GM12892 (cell line): Measurements from ENCODE around the gene ADAMTS12.
"Not testable (repeated sequence)": the region's sequence is repeated elsewhere in the genome, so short reads cannot be mapped to it uniquely, and the experiment has no call there.

Source experiments
- DNase-seq: peaks from one replicate; pipeline ENCODE4 v3.0.0; 2011; ENCODE audit not compliant: insufficient read length
- FAIRE-seq: peaks from 2 replicates; lab custom pipeline; 2011; peaks lifted over from hg19 to GRCh38; lab: Jason Lieb, UNC
- POLR2A ChIP-seq: IDR thresholded peaks from 2 replicates; pipeline ENCODE4 v1.6.1; 2011; ENCODE audit warnings: low read depth, low read length, control low read depth
- POLR2AphosphoS5 ChIP-seq: IDR thresholded peaks from 2 replicates; pipeline ENCODE4 v1.6.1; 2011; ENCODE audit warnings: low read depth, low read length, control low read depth
- TAF1 ChIP-seq: IDR thresholded peaks from 2 replicates; pipeline ENCODE4 v1.6.1; 2011; ENCODE audit warnings: low read depth, mild to moderate bottlenecking, control low read depth, low read length, borderline replicate concordance

ADAMTS12 gene

GRCh38 chr5:33579789-33580188 is 312.0 kb downstream of the ADAMTS12 start:
- DNase-seq = no peak
- FAIRE-seq = no peak
- TF ChIP-seq POLR2AphosphoS5 (no peak), TAF1 (no peak), POLR2A (no peak)

- FAIRE-seq (no peak), DNase-seq (no peak)
- TF ChIP-seq TAF1 (no peak), POLR2AphosphoS5 (no peak), POLR2A (no peak)
These were observed 312.6 kb downstream of the ADAMTS12 start for GRCh38 chr5:33579152-33579551.

- DNase-seq (no peak), FAIRE-seq (no peak)
- no peak for TF ChIP-seq POLR2AphosphoS5
- no peak for TF ChIP-seq TAF1
These were observed 314.8 kb downstream of the ADAMTS12 start for GRCh38 chr5:33576726-33577590.

GRCh38 chr5:33565324-33565723 is 326.5 kb downstream of the ADAMTS12 start:
- DNase-seq (no peak), FAIRE-seq (no peak)
- TF ChIP-seq POLR2AphosphoS5 (no peak), POLR2A (no peak), TAF1 (no peak)

- FAIRE-seq (no peak), DNase-seq (no peak)
- TF ChIP-seq TAF1 = no peak
- no peak for TF ChIP-seq POLR2AphosphoS5
- TF ChIP-seq POLR2A = no peak
These were observed 327.5 kb downstream of the ADAMTS12 start for GRCh38 chr5:33563983-33564908.

- FAIRE-seq = no peak
These were observed 328.3 kb downstream of the ADAMTS12 start for GRCh38 chr5:33563530-33563929.

GRCh38 chr5:33558489-33558888 is 333.3 kb downstream of the ADAMTS12 start:
- FAIRE-seq = no peak
- TF ChIP-seq TAF1 (no peak), POLR2A (no peak), POLR2AphosphoS5 (no peak)
- DNase-seq = no peak

More at GRCh38 chr5:33563530-33563929, 328.3 kb downstream of the ADAMTS12 start:
- DNase-seq = no peak
- TF ChIP-seq TAF1 = no peak
- no peak for TF ChIP-seq POLR2AphosphoS5
- no peak for TF ChIP-seq POLR2A

GRCh38 chr5:33557605-33558004 is 334.2 kb downstream of the ADAMTS12 start:
- no peak for TF ChIP-seq TAF1
- TF ChIP-seq POLR2AphosphoS5 = no peak
- no peak for TF ChIP-seq POLR2A
- no peak for FAIRE-seq
- no peak for DNase-seq

- TF ChIP-seq TAF1 (no peak), POLR2AphosphoS5 (no peak)
- FAIRE-seq (no peak), DNase-seq (no peak)
These were observed 335.2 kb downstream of the ADAMTS12 start for GRCh38 chr5:33556330-33557328.

- no peak for FAIRE-seq
- no peak for DNase-seq
- no peak for TF ChIP-seq POLR2AphosphoS5
- no peak for TF ChIP-seq TAF1
- no peak for TF ChIP-seq POLR2A
These were observed 341.7 kb downstream of the ADAMTS12 start for GRCh38 chr5:33549982-33550567.

- not testable (repeated sequence) for DNase-seq, FAIRE-seq
These were observed 352.0 kb downstream of the ADAMTS12 start for GRCh38 chr5:33539790-33540189.
